Testis (tissue), 3 donors: Measurements from ENCODE around the gene CYGB. TPM values are rescaled to one million over a fixed set of nuclear protein-coding genes. Genes with fewer than 3 reads are reported as not detected.

Experiments
- DNase-seq: peaks from one replicate; pipeline ENCODE4 v3.0.0-alpha.2; 2019
- H3K27ac ChIP-seq, 2 donors: fragments of 200-600 bp; sonication (generic); one replicate each; pipeline ENCODE4 v1.5.1; 2019
- H3K27me3 ChIP-seq: fragments of 200-600 bp; sonication (generic); one replicate; pipeline ENCODE4 v1.5.1; 2019
- H3K36me3 ChIP-seq: fragments of 200-600 bp; sonication (generic); one replicate; pipeline ENCODE4 v1.5.1; 2017; ENCODE audit warnings: low read depth; ENCODE audit errors: missing control alignments
- H3K4me1 ChIP-seq: fragments of 200-600 bp; sonication (generic); one replicate; pipeline ENCODE4 v1.5.1; 2019
- H3K4me3 ChIP-seq, 2 donors: fragments of 200-600 bp; sonication (generic); one replicate each; pipeline ENCODE4 v1.5.1; 2017 to 2019
- H3K9me3 ChIP-seq: fragments of 200-600 bp; sonication (generic); one replicate; pipeline ENCODE4 v1.5.1; 2017
- POLR2A ChIP-seq: fragments of 450-650 bp; IDR thresholded peaks from one replicate; pipeline ENCODE4 v1.6.1; 2017; ENCODE audit warnings: antibody characterized with exemption, mild to moderate bottlenecking, moderate library complexity
- WGBS, 2 donors: methylation state at CpG; one replicate each; pipeline ENCODE4 v1.1.5; 2018; 5-methylcytosine and 5-hydroxymethylcytosine counted together
- intact Hi-C: fragments of 100-400 bp; cut with DNase I; formaldehyde crosslinking; loops from one replicate; pipeline ENCODE4 v1.15.1; 2023; ENCODE audit warnings: low total_unique reads
- polyA plus RNA-seq: library from polyadenylated mRNA; stranded (reverse); fragments of 350-450 nt; fragmentation: Illumina TruSeq; extraction: RNeasy Lipid Tissue Mini Kit (QIAGEN cat#74804); gene quantifications from one replicate; pipeline ENCODE4 v1.2.3, GENCODE V29; 2014; ENCODE audit warnings: low read depth, low replicate concordance; ENCODE audit not compliant: insufficient read depth
- total RNA-seq, 2 donors: library from RNA; depleted of rRNA; stranded (reverse); fragments of >200 nt; gene quantifications; one replicate each; pipeline ENCODE4 v1.2.3, GENCODE V29; 2016
- TF ChIP-seq, protein P1 (sequence below), 3 experiments: fragments of 450-650 bp in 2 of 3; fragments of 200-600 bp in 1 of 3; sonication (generic) in 1 of 3; IDR thresholded peaks; one replicate each; pipeline ENCODE4 v1.5.1; 2016 to 2019; ENCODE audit warnings: antibody characterized with exemption in 3 of 3, mild to moderate bottlenecking in 2 of 3, moderate library complexity in 1 of 3

CYGB gene
- total and polyA plus RNA-seq, 3 donors from 2014 or later: 3.4 to 9.9 (median 7.2) TPM

- H3K9me3 ChIP-seq: no peaks in the 10 kb centered on the region
- intact Hi-C loops: no loop called here
- H3K27me3 ChIP-seq: no peaks in the 10 kb centered on the region
- WGBS, 2 donors: 46 to 60% methylated on average over 15 of the region's 15 CpGs
- TF ChIP-seq, protein P1, sequence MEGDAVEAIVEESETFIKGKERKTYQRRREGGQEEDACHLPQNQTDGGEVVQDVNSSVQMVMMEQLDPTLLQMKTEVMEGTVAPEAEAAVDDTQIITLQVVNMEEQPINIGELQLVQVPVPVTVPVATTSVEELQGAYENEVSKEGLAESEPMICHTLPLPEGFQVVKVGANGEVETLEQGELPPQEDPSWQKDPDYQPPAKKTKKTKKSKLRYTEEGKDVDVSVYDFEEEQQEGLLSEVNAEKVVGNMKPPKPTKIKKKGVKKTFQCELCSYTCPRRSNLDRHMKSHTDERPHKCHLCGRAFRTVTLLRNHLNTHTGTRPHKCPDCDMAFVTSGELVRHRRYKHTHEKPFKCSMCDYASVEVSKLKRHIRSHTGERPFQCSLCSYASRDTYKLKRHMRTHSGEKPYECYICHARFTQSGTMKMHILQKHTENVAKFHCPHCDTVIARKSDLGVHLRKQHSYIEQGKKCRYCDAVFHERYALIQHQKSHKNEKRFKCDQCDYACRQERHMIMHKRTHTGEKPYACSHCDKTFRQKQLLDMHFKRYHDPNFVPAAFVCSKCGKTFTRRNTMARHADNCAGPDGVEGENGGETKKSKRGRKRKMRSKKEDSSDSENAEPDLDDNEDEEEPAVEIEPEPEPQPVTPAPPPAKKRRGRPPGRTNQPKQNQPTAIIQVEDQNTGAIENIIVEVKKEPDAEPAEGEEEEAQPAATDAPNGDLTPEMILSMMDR (IDR thresholded peaks at IDR 0.05): no peak
- no peak for TF ChIP-seq POLR2A
- no peak overlapping the region for H3K4me3 ChIP-seq
- H3K4me1 ChIP-seq: peaks cover 27% of the 10 kb centered on the region
- DNase-seq: no peak
- H3K36me3 ChIP-seq: no peaks in the 10 kb centered on the region
- no peak overlapping the region for H3K27ac ChIP-seq
Observed at GRCh38 chr17:76550712-76551615, 13.5 kb upstream of the CYGB start.

DNA sequence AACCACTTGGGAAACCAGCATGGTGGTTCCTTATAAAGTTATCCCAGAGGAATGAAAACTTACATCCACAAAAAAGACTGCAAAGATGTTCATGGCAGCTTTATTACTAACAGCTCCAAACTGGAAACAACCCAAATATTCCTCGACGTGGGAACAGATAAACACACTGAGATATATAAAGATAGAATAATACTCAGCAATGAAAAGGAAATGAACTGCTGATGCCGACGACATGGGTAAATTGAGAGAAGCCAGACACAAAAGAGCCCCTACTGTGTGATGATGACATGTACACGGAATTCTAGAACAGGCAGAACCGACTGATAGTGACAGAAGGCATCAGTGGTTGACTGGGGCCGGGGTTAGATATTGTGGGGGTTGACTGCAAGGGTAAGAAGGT, 12.0 kb upstream of the CYGB start:
- no peak overlapping the region for H3K4me3 ChIP-seq
- H3K4me1 ChIP-seq: peaks cover 41% of the 10 kb centered on the region
- intact Hi-C loops: no loop called here
- H3K9me3 ChIP-seq: no peaks in the 10 kb centered on the region
- no peaks in the 10 kb centered on the region for H3K36me3 ChIP-seq
- no peak overlapping the region for H3K27ac ChIP-seq
- no peak for DNase-seq
- no peaks in the 10 kb centered on the region for H3K27me3 ChIP-seq
- 79 to 86% methylated on average over 7 of the region's 7 CpGs for WGBS, 2 donors
- TF ChIP-seq POLR2A: no peak
- TF ChIP-seq, protein P1 (IDR thresholded peaks at IDR 0.05): no peak

DNA sequence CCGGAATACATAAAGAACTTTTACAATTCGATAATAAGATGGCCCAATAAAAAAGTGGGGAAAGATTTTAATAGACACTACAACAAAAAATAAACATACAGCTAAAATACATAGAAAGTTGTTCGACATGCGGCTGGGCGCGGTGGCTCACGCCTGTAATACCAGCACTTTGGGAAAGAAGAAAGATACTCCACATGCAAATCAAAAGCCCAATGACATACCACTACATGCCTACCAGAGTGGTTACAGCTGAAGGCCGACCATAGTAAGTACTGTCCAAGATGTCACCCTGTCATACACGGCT, 11.7 kb upstream of the CYGB start:
- no peak for DNase-seq
- Histone ChIP-seq H3K4me1 (peaks cover 42% of the 10 kb centered on the region), H3K9me3 (no peaks in the 10 kb centered on the region), H3K27me3 (no peaks in the 10 kb centered on the region), H3K36me3 (no peaks in the 10 kb centered on the region), H3K27ac (no peak overlapping the region), H3K4me3 (no peak overlapping the region)
- 96% methylated on average over 9 of the region's 9 CpGs for WGBS, 2 donors
- TF ChIP-seq, protein P1 (IDR thresholded peaks at IDR 0.05): no peak
- TF ChIP-seq POLR2A: no peak
- intact Hi-C loops: no loop called here

DNA sequence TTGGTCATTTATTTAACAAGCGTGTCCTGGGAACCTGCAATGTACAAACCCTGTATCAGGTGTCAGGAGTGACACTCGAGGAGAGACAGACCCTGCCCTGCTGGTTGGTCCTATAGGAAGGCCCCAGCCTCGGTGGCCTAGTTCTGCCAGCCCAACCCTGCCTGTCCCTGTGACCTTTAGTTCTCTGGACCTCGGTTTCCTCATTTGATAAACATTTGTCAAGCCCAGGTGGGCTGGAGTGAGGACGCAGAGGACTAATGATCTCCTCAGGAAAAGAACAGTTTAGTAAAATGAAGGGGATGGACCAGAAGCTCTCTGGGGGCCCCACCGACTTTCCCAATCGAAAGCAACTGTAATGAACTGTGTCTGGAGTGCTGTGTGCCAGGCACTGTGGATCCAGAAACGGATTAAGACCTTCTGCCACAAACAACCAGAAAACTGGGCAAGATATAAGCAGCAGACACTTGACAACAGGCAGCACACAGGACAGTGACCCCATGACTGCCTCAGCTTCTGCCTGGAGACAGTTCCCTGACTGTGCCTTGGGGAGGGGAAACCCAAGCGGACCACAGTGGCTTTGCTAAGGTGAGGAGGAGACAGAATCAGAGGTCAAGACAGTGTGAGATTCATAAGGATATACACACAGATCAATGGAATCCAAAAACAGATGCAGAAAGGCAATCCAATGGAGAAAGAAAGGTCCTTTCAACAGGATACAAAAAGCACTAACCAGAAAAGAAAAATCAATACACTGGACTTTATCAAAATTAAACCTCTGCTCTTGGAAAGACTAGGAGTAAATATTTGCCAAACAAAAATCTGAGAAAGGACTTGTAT, 11.1 kb upstream of the CYGB start:
- no peak overlapping the region for H3K4me3 ChIP-seq
- no peaks in the 10 kb centered on the region for H3K36me3 ChIP-seq
- 62 to 69% methylated on average over 8 to 9 of the region's 9 CpGs for WGBS, 2 donors
- H3K27ac ChIP-seq: no peak overlapping the region
- H3K27me3 ChIP-seq: no peaks in the 10 kb centered on the region
- no peaks in the 10 kb centered on the region for H3K9me3 ChIP-seq
- TF ChIP-seq POLR2A: no peak
- TF ChIP-seq, protein P1 (IDR thresholded peaks at IDR 0.05): no peak
- peaks cover 45% of the 10 kb centered on the region for H3K4me1 ChIP-seq
- DNase-seq: no peak
- intact Hi-C loops: no loop called here
